Endodermal cell (in vitro differentiated cells): Measurements from ENCODE around the gene CASR. TPM values are rescaled to one million over a fixed set of nuclear protein-coding genes. Genes with fewer than 3 reads are reported as not detected.

Experiments
- DNase-seq: peaks from one replicate; pipeline ENCODE4 v3.0.0-alpha.2; 2017
- H3K27ac ChIP-seq: 2 replicates; pipeline ENCODE4 v1.5.1; 2013; ENCODE audit warnings: mild to moderate bottlenecking, low read depth, low read length, moderate library complexity
- H3K27me3 ChIP-seq: 2 replicates; pipeline ENCODE4 v1.6.1; 2013; ENCODE audit warnings: mild to moderate bottlenecking, low read length, moderate library complexity; ENCODE audit not compliant: insufficient read depth, control insufficient read depth, poor library complexity, severe bottlenecking
- H3K36me3 ChIP-seq: 2 replicates; pipeline ENCODE4 v1.7.0; 2013; ENCODE audit warnings: mild to moderate bottlenecking, low read length, moderate library complexity; ENCODE audit not compliant: control insufficient read depth, insufficient read depth
- H3K4me1 ChIP-seq: one replicate; pipeline ENCODE4 v1.7.0; 2013; ENCODE audit warnings: low read length; ENCODE audit not compliant: control insufficient read depth, insufficient read depth
- H3K4me3 ChIP-seq: 2 replicates; pipeline ENCODE4 v1.5.1; 2013; ENCODE audit warnings: mild to moderate bottlenecking, low read length, moderate library complexity
- H3K9ac ChIP-seq: 2 replicates; pipeline ENCODE4 v1.6.1; 2013; ENCODE audit warnings: mild to moderate bottlenecking, low read length, moderate library complexity; ENCODE audit not compliant: poor library complexity, severe bottlenecking; ENCODE audit errors: extremely low read depth
- H3K9me3 ChIP-seq: 2 replicates; pipeline ENCODE4 v1.6.1; 2013; ENCODE audit warnings: mild to moderate bottlenecking, low read length, moderate library complexity; ENCODE audit not compliant: control insufficient read depth
- H3K27ac Mint-ChIP-seq: 2 replicates; pipeline ENCODE4 v1.8.0; 2020; ENCODE audit warnings: mixed read lengths
- H3K27me3 Mint-ChIP-seq: 2 replicates; pipeline ENCODE4 v1.8.0; 2021; ENCODE audit warnings: mild to moderate bottlenecking, mixed read lengths; ENCODE audit not compliant: insufficient read depth
- H3K36me3 Mint-ChIP-seq: 2 replicates; pipeline ENCODE4 v1.8.0; 2020; ENCODE audit warnings: low read depth, mixed read lengths
- H3K4me1 Mint-ChIP-seq: 2 replicates; pipeline ENCODE4 v1.8.0; 2020; ENCODE audit warnings: mixed read lengths
- H3K4me3 Mint-ChIP-seq: 2 replicates; pipeline ENCODE4 v1.8.0; 2020; ENCODE audit warnings: mild to moderate bottlenecking, moderate library complexity, mixed read lengths
- H3K9me3 Mint-ChIP-seq: 2 replicates; pipeline ENCODE4 v1.8.0; 2020; ENCODE audit warnings: mild to moderate bottlenecking, mixed read lengths
- CTCF ChIP-seq: fragments of 200-600 bp; sonication (generic); conservative IDR thresholded peaks from 2 replicates; pipeline ENCODE4 v1.5.0; 2021; ENCODE audit warnings: antibody characterized with exemption, mild to moderate bottlenecking
- WGBS, 2 experiments: methylation state at CpG; one replicate each; pipeline versions ENCODE4 v1.1.5 to v1.1.7; 2013; ENCODE audit warnings: missing lambda C conversion rate in 2 of 2, mixed read lengths in 1 of 2; ENCODE audit not compliant: insufficient coverage in 1 of 2, insufficient read length in 1 of 2; 5-methylcytosine and 5-hydroxymethylcytosine counted together
- total RNA-seq, 2 donors: library from RNA; stranded (reverse); fragmentation: NEBNext Ultra II Directional in 1 of 2; extraction: Animal tissue kit (Norgen Biotek cat#: 25700) in 1 of 2; gene quantifications; 2 replicates in 1 of 2; 3 replicates in 1 of 2; pipeline ENCODE4 v1.2.1, GENCODE V29; 2021

The CASR gene
- total RNA-seq, 2 donors from 2014 or later, result 0.04 TPM; not detected in 1

GRCh38 chr3:122188737-122189136, 5.3 kb downstream of the CASR start:
- Mint-ChIP-seq H3K4me3 (no peak overlapping the region), H3K4me1 (peaks cover 1% of the 10 kb centered on the region), H3K36me3 (no peaks in the 10 kb centered on the region), H3K27me3 (peaks cover 52% of the 10 kb centered on the region), H3K9me3 (no peaks in the 10 kb centered on the region), H3K27ac (no peak overlapping the region)
- Histone ChIP-seq H3K4me1 (no peaks in the 10 kb centered on the region), H3K27me3 (peaks cover 52% of the 10 kb centered on the region), H3K9ac (no peak overlapping the region), H3K9me3 (no peaks in the 10 kb centered on the region), H3K4me3 (no peak overlapping the region), H3K36me3 (no peaks in the 10 kb centered on the region), H3K27ac (no peak overlapping the region)
- no peak for TF ChIP-seq CTCF
- DNase-seq, result no peak
- 92% methylated on average over 1 of the region's 1 CpG; no CpG with 5 or more reads in 1 of the 2 experiments for WGBS, 2 experiments

GRCh38 chr3:122189357-122189756, 5.9 kb downstream of the CASR start:
- no peaks in the 10 kb centered on the region for H3K4me1 Mint-ChIP-seq
- no peak overlapping the region for H3K4me3 Mint-ChIP-seq
- TF ChIP-seq CTCF, result no peak
- Histone ChIP-seq H3K36me3 (no peaks in the 10 kb centered on the region), H3K4me3 (no peak overlapping the region), H3K27ac (no peak overlapping the region), H3K27me3 (peaks cover 46% of the 10 kb centered on the region), H3K9me3 (no peaks in the 10 kb centered on the region), H3K9ac (no peak overlapping the region), H3K4me1 (no peaks in the 10 kb centered on the region)
- DNase-seq, result no peak
- H3K9me3 Mint-ChIP-seq, result no peaks in the 10 kb centered on the region
- no peaks in the 10 kb centered on the region for H3K36me3 Mint-ChIP-seq
- H3K27ac Mint-ChIP-seq, result no peak overlapping the region
- peaks cover 47% of the 10 kb centered on the region for H3K27me3 Mint-ChIP-seq

GRCh38 chr3:122190525-122190924, 7.1 kb downstream of the CASR start:
- Histone ChIP-seq H3K27me3 (peaks cover 34% of the 10 kb centered on the region), H3K36me3 (no peaks in the 10 kb centered on the region), H3K4me3 (no peak overlapping the region), H3K27ac (no peak overlapping the region), H3K9me3 (no peaks in the 10 kb centered on the region), H3K9ac (no peak overlapping the region), H3K4me1 (no peaks in the 10 kb centered on the region)
- no peak for TF ChIP-seq CTCF
- DNase-seq, result no peak
- no peaks in the 10 kb centered on the region for H3K9me3 Mint-ChIP-seq
- no peaks in the 10 kb centered on the region for H3K4me1 Mint-ChIP-seq
- 83% methylated on average over 3 of the region's 3 CpGs; no CpG with 5 or more reads in 1 of the 2 experiments for WGBS, 2 experiments
- H3K36me3 Mint-ChIP-seq, result no peaks in the 10 kb centered on the region
- no peak overlapping the region for H3K27ac Mint-ChIP-seq
- H3K4me3 Mint-ChIP-seq, result no peak overlapping the region
- H3K27me3 Mint-ChIP-seq, result peaks cover 38% of the 10 kb centered on the region
